Chondrocyte (in vitro differentiated cells): Measurements from ENCODE around the gene ZNF787. TPM values are rescaled to one million over a fixed set of nuclear protein-coding genes. Genes with fewer than 3 reads are reported as not detected.

Experiments
- DNase-seq: peaks from one replicate; pipeline ENCODE4 v3.0.0; 2021; ENCODE audit warnings: mixed read lengths, low spot score
- H3K27ac Mint-ChIP-seq: one replicate; pipeline ENCODE4 v1.8.0; 2021; ENCODE audit warnings: mild to moderate bottlenecking, moderate library complexity, mixed read lengths; ENCODE audit not compliant: unreplicated experiment
- H3K27me3 Mint-ChIP-seq: 2 replicates; pipeline ENCODE4 v1.8.0; 2021; ENCODE audit warnings: low read depth, mixed read lengths
- H3K36me3 Mint-ChIP-seq: 2 replicates; pipeline ENCODE4 v1.8.0; 2021; ENCODE audit warnings: low read depth, mixed read lengths
- H3K4me1 Mint-ChIP-seq: 2 replicates; pipeline ENCODE4 v1.8.0; 2021; ENCODE audit warnings: low read depth, mild to moderate bottlenecking, mixed read lengths
- H3K4me3 Mint-ChIP-seq: one replicate; pipeline ENCODE4 v1.8.0; 2021; ENCODE audit warnings: mild to moderate bottlenecking, moderate library complexity, mixed read lengths; ENCODE audit not compliant: unreplicated experiment
- H3K9me3 Mint-ChIP-seq: 2 replicates; pipeline ENCODE4 v1.8.0; 2021; ENCODE audit warnings: low read depth, mixed read lengths
- long read RNA-seq: library from polyadenylated mRNA; stranded (forward); transcript quantifications from one replicate; pipeline ENCODE4 v2.0.0, GENCODE V29; 2021
- total RNA-seq: library from RNA; stranded (reverse); gene quantifications from 3 replicates; pipeline ENCODE4 v1.2.1, GENCODE V29; 2021
- TF ChIP-seq, protein P1 (sequence below): fragments of 200-600 bp; sonication (generic); IDR thresholded peaks from 2 replicates; pipeline ENCODE4 v1.5.0; 2021; ENCODE audit warnings: antibody characterized with exemption, mild to moderate bottlenecking, moderate library complexity

Gene ZNF787
- total RNA-seq, result 22.4 to 26.6 TPM (median 26.5 TPM) in 3 replicates
- long read RNA-seq, transcript ZNF787-203 (3 exons, 1,925 nt), result major isoform, 20 of 27 reads
- long read RNA-seq, partial matches to known transcripts, result 0 of 27 reads
- long read RNA-seq, other reads (novel, unspliced or antisense), result 7 of 27 reads

DNA sequence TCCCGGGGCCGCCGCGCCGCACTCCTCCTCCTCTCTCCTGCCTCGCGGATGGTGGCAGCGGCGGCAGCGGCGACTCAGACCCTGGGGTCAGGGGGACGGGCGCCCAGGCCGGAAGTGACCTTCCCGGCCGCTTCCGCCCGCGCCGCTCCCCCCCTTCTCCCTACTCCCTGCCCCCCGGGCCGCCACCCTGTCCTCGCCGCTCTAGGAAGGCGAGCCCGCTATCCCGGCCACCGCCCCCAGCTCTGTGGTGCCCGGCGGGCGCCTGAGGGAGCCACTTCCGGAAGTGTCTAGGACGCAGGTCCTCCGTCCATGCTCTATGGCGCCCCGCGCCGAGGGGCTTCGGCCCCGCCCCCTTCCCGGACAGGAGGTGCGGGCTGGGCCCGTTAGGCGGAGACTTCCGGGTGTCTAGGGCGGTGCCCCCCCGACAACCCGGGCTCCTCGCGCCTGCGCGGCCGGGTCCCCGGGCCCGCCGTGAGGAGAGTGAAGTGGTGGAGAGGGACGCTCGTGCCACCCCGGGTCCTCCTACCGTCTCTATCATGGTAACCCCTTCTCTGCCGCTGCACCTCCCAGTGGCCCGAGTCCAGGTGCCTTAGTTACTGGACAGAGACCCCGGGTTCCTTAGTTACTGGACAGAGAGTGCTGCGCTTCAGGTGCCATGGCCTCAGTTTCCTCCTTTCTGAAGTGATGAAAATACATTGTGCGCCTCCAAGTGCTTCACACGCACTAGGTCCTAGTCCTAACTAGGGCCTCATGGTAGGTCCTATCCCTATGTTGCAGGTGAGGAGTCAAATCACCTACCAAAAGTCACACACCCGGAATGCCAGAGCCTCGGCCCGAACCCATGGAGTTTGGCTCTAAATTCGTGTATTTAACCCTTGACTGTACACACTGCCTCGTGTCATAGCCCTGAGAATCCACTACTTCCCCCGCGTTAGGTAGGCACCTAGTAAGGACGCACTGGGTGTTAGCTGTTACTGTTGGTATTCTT lies at the start of gene ZNF787:
TSS of gene ZNF787 (minus strand) at position 116 of the 988 bp plus-strand sequence. CDS start 18,078 bp downstream, outside the sequence.
- Mint-ChIP-seq H3K4me1 (peaks cover 23% of the 10 kb centered on the region), H3K27me3 (no peaks in the 10 kb centered on the region), H3K4me3 (peak within 1 kb of the TSS; percentile 83), H3K27ac (peak within 1 kb of the TSS; percentile 92), H3K9me3 (no peaks in the 10 kb centered on the region), H3K36me3 (no peaks in the 10 kb centered on the region)
- TF ChIP-seq, protein P1, sequence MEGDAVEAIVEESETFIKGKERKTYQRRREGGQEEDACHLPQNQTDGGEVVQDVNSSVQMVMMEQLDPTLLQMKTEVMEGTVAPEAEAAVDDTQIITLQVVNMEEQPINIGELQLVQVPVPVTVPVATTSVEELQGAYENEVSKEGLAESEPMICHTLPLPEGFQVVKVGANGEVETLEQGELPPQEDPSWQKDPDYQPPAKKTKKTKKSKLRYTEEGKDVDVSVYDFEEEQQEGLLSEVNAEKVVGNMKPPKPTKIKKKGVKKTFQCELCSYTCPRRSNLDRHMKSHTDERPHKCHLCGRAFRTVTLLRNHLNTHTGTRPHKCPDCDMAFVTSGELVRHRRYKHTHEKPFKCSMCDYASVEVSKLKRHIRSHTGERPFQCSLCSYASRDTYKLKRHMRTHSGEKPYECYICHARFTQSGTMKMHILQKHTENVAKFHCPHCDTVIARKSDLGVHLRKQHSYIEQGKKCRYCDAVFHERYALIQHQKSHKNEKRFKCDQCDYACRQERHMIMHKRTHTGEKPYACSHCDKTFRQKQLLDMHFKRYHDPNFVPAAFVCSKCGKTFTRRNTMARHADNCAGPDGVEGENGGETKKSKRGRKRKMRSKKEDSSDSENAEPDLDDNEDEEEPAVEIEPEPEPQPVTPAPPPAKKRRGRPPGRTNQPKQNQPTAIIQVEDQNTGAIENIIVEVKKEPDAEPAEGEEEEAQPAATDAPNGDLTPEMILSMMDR, result no peak
- peak; percentile 100 for DNase-seq

DNA sequence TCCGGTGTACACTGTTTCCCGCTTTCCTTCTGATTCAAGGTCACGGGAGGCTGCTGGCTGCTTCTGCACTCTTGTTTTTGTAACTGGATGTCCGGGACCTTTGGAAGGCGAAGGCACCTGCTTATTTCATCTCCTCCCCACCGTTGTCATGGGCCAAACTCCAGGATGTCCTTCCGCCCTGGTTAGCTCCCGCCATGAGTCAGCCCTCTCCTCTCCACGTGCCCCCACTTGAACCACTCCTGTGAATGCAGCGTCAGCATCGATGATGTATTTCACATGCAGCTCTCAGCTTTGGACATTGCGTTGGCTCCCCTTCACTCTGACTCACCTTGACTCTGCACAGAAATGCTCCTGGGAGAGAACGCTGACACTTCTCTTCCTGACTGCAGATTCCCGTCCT lies 49.2 kb upstream of the ZNF787 start:
- Mint-ChIP-seq H3K9me3 (no peaks in the 10 kb centered on the region), H3K4me3 (no peak overlapping the region), H3K4me1 (no peaks in the 10 kb centered on the region), H3K36me3 (no peaks in the 10 kb centered on the region), H3K27me3 (peaks cover 13% of the 10 kb centered on the region), H3K27ac (no peak overlapping the region)
- no peak for DNase-seq
- TF ChIP-seq, protein P1, result no peak

DNA sequence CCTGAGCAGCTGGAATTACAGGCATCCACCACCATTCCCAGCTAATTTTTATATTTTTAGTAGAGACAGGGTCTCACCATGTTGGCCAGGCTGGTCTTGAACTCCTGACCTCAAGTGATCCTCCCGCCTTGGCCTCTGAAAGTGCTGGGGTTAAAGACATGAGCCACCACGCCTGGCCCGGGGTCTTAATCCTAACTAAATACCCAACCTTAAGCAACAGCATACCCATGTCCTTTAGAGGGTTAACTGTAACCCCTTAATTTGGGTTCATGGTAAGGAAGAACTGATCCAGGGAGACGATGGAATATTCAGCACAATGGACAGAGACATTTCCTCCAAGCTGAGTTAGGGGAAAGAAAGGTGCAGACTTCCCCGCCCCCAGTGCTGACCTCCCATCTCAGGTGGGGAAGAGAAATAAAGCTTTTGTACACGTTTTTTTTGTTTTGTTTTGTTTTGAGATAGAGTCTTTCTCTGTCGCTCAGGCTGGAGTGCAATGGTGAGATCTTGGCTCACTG lies 46.0 kb upstream of the ZNF787 start:
- Mint-ChIP-seq H3K36me3 (no peaks in the 10 kb centered on the region), H3K27ac (no peak overlapping the region), H3K4me3 (no peak overlapping the region), H3K9me3 (peaks cover 3% of the 10 kb centered on the region), H3K27me3 (no peaks in the 10 kb centered on the region), H3K4me1 (peaks cover 2% of the 10 kb centered on the region)
- TF ChIP-seq, protein P1, result no peak
- no peak for DNase-seq

DNA sequence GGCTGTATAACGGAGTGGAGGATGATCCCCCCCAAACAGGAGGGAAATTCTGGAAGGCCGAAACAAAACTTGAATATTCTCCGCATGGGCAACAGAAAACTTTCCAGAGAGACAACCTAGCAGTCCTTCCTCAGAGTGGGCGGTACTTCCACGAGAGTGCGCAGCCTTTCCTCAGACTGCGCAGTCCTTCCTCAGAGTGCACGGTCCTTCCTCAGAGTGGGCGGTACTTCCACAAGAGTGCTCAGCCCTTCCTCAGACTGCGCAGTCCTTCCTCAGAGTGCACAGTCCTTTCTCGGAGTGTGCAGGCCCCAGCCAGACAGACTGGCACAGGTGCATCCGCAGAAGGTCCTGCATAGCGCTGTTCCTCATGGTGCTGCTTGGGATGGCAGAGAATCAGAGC lies 42.0 kb upstream of the ZNF787 start:
- TF ChIP-seq, protein P1, result no peak
- H3K36me3 Mint-ChIP-seq, result peaks cover 10% of the 10 kb centered on the region
- H3K27me3 Mint-ChIP-seq, result no peaks in the 10 kb centered on the region
- no peak overlapping the region for H3K4me3 Mint-ChIP-seq
- H3K4me1 Mint-ChIP-seq, result peaks cover 5% of the 10 kb centered on the region
- DNase-seq, result no peak
- H3K9me3 Mint-ChIP-seq, result peaks cover 3% of the 10 kb centered on the region
- no peak overlapping the region for H3K27ac Mint-ChIP-seq

DNA sequence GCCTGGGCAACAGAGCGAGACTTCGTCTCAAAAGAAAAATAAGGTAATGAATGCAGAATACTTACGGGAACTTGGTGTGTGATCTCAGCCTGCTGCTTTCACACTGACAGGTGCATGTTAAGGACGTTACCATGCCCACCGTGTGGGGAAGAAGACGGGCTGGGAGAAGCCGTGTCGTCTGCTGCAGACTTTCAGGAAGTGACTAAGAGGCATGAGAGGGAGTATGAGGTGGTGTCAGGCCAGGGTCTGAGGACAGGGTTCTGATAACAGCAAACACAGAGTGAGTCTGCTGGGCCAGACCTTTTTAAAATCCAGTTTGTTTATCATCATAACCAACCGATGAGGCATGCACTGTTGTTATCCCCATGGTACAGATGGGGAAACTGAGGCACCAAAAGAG lies 41.2 kb upstream of the ZNF787 start:
- DNase-seq, result no peak
- TF ChIP-seq, protein P1, result no peak
- H3K27ac Mint-ChIP-seq, result no peak overlapping the region
- peaks cover 3% of the 10 kb centered on the region for H3K9me3 Mint-ChIP-seq
- peaks cover 5% of the 10 kb centered on the region for H3K4me1 Mint-ChIP-seq
- H3K36me3 Mint-ChIP-seq, result peaks cover 13% of the 10 kb centered on the region
- H3K27me3 Mint-ChIP-seq, result no peaks in the 10 kb centered on the region
- no peak overlapping the region for H3K4me3 Mint-ChIP-seq
